Neural cell (in vitro differentiated cells): ENCODE measurements around the gene EVPLL. TPM values are rescaled to one million over a fixed set of nuclear protein-coding genes. Genes with fewer than 3 reads are reported as not detected.
"Not testable (repeated sequence)": the region's sequence is repeated elsewhere in the genome, so short reads cannot be mapped to it uniquely, and the experiment has no call there.

Experiments used
- H2AFZ ChIP-seq: fragments of 200-600, 300-800 bp; sonication (generic), shearing (Covaris generic); 2 replicates; pipeline ENCODE4 v1.6.0; 2014; ENCODE audit warnings: low read depth, mild to moderate bottlenecking, antibody characterized with exemption, low read length, moderate library complexity
- H3F3A ChIP-seq: fragments of 200-600 bp; shearing (Covaris generic); 2 replicates; pipeline ENCODE4 v1.6.1; 2016; ENCODE audit warnings: mild to moderate bottlenecking, moderate library complexity, mixed read lengths, antibody characterized with exemption, low read length; ENCODE audit not compliant: insufficient read depth, poor library complexity, severe bottlenecking
- H3K27ac ChIP-seq: fragments of 200-600, 300-800 bp; sonication (generic), shearing (Covaris generic); 2 replicates; pipeline ENCODE4 v1.5.1; 2014; ENCODE audit warnings: mild to moderate bottlenecking, low read length, moderate library complexity
- H3K27me3 ChIP-seq: fragments of 300-800, 200-600 bp; sonication (generic), shearing (Covaris generic); 2 replicates; pipeline ENCODE4 v1.6.0; 2014; ENCODE audit warnings: mild to moderate bottlenecking, low read depth, low read length, moderate library complexity; ENCODE audit not compliant: insufficient read depth
- H3K36me3 ChIP-seq: fragments of 300-800, 200-600 bp; sonication (generic), shearing (Covaris generic); 2 replicates; pipeline ENCODE4 v1.5.1; 2014; ENCODE audit warnings: mild to moderate bottlenecking, antibody characterized with exemption, low read length, moderate library complexity; ENCODE audit not compliant: insufficient read depth
- H3K4me2 ChIP-seq: fragments of 300-800, 200-600 bp; sonication (generic), shearing (Covaris generic); 2 replicates; pipeline ENCODE4 v1.6.0; 2014; ENCODE audit warnings: mild to moderate bottlenecking, low read length
- H3K4me3 ChIP-seq: fragments of 300-800, 200-600 bp; sonication (generic), shearing (Covaris generic); 2 replicates; pipeline ENCODE4 v1.5.1; 2014; ENCODE audit warnings: mild to moderate bottlenecking, low read length, moderate library complexity
- H3K79me2 ChIP-seq: fragments of 200-600 bp; shearing (Covaris generic); replicated peaks from 2 replicates; pipeline ENCODE4 v1.6.0; 2014; ENCODE audit warnings: mild to moderate bottlenecking, low read length, moderate library complexity; ENCODE audit not compliant: insufficient read depth
- H3K9ac ChIP-seq: fragments of 300-800, 200-600 bp; sonication (generic), shearing (Covaris generic); 2 replicates; pipeline ENCODE4 v1.6.1; 2016; ENCODE audit warnings: mild to moderate bottlenecking, low read length, mixed read lengths
- H3K9me2 ChIP-seq: fragments of 200-600 bp; shearing (Covaris generic); 2 replicates; pipeline ENCODE4 v1.6.1; 2016; ENCODE audit warnings: mild to moderate bottlenecking, low read length, mixed read lengths; ENCODE audit not compliant: insufficient read depth
- H3K9me3 ChIP-seq: fragments of 200-600, 300-800 bp; sonication (generic), shearing (Covaris generic); 2 replicates; pipeline ENCODE4 v1.6.1; 2016; ENCODE audit warnings: mild to moderate bottlenecking, mixed run types, low read length, moderate library complexity, mixed read lengths
- H4K20me1 ChIP-seq: fragments of 200-600 bp; shearing (Covaris generic); 2 replicates; pipeline ENCODE4 v1.6.1; 2016; ENCODE audit warnings: mild to moderate bottlenecking, mixed run types; ENCODE audit not compliant: insufficient read depth
- EP300 ChIP-seq: fragments of 450-650 bp; conservative IDR thresholded peaks from 2 replicates; pipeline ENCODE4 v1.6.1; 2014; ENCODE audit warnings: antibody characterized with exemption, mild to moderate bottlenecking, moderate library complexity; ENCODE audit not compliant: poor library complexity, severe bottlenecking
- EZH2 ChIP-seq: fragments of 200-600, 300-800 bp; shearing (Covaris generic), sonication (generic); IDR thresholded peaks from 2 replicates; pipeline ENCODE4 v1.6.1; 2014; ENCODE audit warnings: antibody characterized with exemption, low read length, borderline replicate concordance, mild to moderate bottlenecking; ENCODE audit not compliant: insufficient read depth, poor library complexity, severe bottlenecking
- MXI1 ChIP-seq: fragments of 450-650 bp; conservative IDR thresholded peaks from 2 replicates; pipeline ENCODE4 v1.6.1; 2014; ENCODE audit warnings: antibody characterized with exemption, mild to moderate bottlenecking; ENCODE audit not compliant: poor library complexity, severe bottlenecking
- POLR2AphosphoS5 ChIP-seq: IDR thresholded peaks from 2 replicates; pipeline ENCODE4 v1.6.1; 2012
- RAD21 ChIP-seq: fragments of 450-650 bp; conservative IDR thresholded peaks from 2 replicates; pipeline ENCODE4 v1.6.1; 2014; ENCODE audit warnings: antibody characterized with exemption, mild to moderate bottlenecking, moderate library complexity
- SMC3 ChIP-seq: fragments of 450-650 bp; conservative IDR thresholded peaks from 2 replicates; pipeline ENCODE4 v1.6.1; 2014; ENCODE audit warnings: antibody characterized with exemption, mild to moderate bottlenecking, moderate library complexity; ENCODE audit not compliant: poor library complexity
- TAF1 ChIP-seq: IDR thresholded peaks from 2 replicates; pipeline ENCODE4 v1.6.1; 2012; ENCODE audit warnings: low read depth
- polyA plus RNA-seq: library from polyadenylated mRNA; depleted of rRNA; stranded (reverse); fragments of >200 nt; gene quantifications from 2 replicates; pipeline ENCODE4 v1.2.3, GENCODE V29; 2014
- TF ChIP-seq, protein P1 (sequence below): IDR thresholded peaks from 2 replicates; pipeline ENCODE4 v1.6.1; 2012; ENCODE audit warnings: borderline replicate concordance
- TF ChIP-seq, protein P2 (sequence below): fragments of 450-650 bp; IDR thresholded peaks from 2 replicates; pipeline ENCODE4 v1.5.1; 2014; ENCODE audit warnings: antibody characterized with exemption, mild to moderate bottlenecking, moderate library complexity; ENCODE audit not compliant: poor library complexity, severe bottlenecking

The EVPLL gene
- polyA plus RNA-seq, 1 donor from 2014 or later, result not detected

DNA sequence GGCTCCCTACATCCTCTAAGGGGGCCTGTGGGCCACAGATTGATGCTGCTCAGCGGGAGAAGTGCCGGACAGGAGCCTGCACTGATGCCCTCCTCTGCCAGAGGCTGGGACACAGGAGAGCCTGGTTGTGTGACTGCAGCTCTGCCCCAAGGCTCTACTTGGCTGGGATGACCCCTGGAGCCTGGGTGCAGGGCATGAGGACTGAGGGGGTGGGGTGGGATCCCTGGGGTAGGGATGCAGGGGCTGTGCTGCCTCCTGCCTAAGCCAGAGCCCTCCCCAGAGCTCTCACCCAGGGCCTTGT is 577 bp downstream of the EVPLL start:
- no peaks in the 10 kb centered on the region for H3K79me2 ChIP-seq
- H3K4me2 ChIP-seq, result no peak overlapping the region
- H3K9me3 ChIP-seq, result no peaks in the 10 kb centered on the region
- no peak for TF ChIP-seq TAF1
- TF ChIP-seq, protein P1, sequence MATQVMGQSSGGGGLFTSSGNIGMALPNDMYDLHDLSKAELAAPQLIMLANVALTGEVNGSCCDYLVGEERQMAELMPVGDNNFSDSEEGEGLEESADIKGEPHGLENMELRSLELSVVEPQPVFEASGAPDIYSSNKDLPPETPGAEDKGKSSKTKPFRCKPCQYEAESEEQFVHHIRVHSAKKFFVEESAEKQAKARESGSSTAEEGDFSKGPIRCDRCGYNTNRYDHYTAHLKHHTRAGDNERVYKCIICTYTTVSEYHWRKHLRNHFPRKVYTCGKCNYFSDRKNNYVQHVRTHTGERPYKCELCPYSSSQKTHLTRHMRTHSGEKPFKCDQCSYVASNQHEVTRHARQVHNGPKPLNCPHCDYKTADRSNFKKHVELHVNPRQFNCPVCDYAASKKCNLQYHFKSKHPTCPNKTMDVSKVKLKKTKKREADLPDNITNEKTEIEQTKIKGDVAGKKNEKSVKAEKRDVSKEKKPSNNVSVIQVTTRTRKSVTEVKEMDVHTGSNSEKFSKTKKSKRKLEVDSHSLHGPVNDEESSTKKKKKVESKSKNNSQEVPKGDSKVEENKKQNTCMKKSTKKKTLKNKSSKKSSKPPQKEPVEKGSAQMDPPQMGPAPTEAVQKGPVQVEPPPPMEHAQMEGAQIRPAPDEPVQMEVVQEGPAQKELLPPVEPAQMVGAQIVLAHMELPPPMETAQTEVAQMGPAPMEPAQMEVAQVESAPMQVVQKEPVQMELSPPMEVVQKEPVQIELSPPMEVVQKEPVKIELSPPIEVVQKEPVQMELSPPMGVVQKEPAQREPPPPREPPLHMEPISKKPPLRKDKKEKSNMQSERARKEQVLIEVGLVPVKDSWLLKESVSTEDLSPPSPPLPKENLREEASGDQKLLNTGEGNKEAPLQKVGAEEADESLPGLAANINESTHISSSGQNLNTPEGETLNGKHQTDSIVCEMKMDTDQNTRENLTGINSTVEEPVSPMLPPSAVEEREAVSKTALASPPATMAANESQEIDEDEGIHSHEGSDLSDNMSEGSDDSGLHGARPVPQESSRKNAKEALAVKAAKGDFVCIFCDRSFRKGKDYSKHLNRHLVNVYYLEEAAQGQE, result no peak
- no peak for TF ChIP-seq MXI1
- no peak for TF ChIP-seq EP300
- no peak for TF ChIP-seq EZH2
- TF ChIP-seq SMC3, result no peak
- TF ChIP-seq, protein P2, sequence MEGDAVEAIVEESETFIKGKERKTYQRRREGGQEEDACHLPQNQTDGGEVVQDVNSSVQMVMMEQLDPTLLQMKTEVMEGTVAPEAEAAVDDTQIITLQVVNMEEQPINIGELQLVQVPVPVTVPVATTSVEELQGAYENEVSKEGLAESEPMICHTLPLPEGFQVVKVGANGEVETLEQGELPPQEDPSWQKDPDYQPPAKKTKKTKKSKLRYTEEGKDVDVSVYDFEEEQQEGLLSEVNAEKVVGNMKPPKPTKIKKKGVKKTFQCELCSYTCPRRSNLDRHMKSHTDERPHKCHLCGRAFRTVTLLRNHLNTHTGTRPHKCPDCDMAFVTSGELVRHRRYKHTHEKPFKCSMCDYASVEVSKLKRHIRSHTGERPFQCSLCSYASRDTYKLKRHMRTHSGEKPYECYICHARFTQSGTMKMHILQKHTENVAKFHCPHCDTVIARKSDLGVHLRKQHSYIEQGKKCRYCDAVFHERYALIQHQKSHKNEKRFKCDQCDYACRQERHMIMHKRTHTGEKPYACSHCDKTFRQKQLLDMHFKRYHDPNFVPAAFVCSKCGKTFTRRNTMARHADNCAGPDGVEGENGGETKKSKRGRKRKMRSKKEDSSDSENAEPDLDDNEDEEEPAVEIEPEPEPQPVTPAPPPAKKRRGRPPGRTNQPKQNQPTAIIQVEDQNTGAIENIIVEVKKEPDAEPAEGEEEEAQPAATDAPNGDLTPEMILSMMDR, result no peak
- no peaks in the 10 kb centered on the region for H3K36me3 ChIP-seq
- no peak overlapping the region for H2AFZ ChIP-seq
- no peak overlapping the region for H3K9ac ChIP-seq
- no peaks in the 10 kb centered on the region for H3K27me3 ChIP-seq
- no peak overlapping the region for H3K4me3 ChIP-seq
- no peaks in the 10 kb centered on the region for H3K9me2 ChIP-seq
- H3F3A ChIP-seq, result no peaks in the 10 kb centered on the region
- no peaks in the 10 kb centered on the region for H4K20me1 ChIP-seq
- H3K27ac ChIP-seq, result no peak overlapping the region

DNA sequence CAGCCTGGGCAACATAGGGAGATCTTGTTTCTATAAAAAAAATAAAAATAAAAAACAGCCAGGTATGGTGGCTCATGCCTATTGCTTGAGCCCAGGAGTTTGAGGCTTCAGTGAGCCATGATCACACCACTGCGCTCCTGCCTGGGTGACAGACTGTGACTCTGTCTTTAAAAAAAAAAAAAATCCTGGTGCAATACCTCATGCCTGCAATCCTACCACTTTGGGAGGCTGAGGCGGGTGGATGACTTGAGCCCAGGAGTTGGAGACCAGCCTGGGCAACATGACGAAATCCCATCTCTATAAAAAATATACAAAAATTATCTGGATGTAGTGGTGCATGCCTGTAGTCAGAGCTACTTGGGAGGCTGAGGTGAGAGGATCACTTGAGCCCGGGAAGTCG is 1.0 kb downstream of the EVPLL start:
- H3K36me3 ChIP-seq, H3K9me2 ChIP-seq: not testable (repeated sequence)

DNA sequence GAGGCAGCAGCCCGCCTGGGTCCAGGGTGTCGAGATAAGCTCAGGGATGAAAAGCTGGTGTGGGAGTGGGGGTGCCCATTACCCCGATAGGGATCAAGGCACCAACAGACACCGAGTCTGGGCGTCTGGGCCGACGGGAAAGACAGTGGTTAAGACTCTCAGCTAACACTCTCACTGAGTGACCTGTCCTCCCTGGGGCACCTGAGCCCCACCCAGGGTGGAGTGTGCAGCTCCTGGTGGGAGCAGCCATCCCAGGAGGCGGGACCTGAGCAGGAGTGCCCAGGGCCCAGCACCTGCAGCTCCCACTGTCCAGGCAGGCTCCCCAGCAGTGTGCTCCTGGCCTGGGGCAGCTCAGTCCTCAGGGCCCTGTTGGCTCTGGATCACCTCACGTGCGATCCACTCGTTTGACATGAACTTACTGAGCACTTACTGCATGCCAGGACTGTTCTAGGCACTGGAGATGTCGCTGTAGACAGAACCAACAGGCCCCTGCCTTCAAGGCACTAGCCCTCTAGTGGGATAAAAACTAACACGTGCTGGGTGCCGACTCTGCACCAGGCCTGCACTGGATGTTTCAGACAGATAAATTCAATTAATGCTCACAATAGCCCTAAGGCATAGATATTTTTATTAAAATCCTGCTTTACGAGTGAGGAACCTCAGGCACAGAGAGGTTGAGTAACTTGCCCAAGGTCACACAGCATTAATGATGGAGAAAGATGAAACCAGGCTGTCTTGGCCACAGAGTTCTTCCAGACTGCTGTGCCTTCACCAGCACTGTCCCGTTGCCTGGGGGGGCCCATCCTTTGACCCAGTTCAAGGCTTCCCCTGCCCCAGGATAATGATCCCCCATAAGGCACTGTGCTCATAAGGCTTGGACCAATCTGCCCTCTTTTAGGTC is 1.9 kb downstream of the EVPLL start:
- no peaks in the 10 kb centered on the region for H3K36me3 ChIP-seq
- no peaks in the 10 kb centered on the region for H3K9me3 ChIP-seq
- no peak overlapping the region for H3K9ac ChIP-seq
- no peak overlapping the region for H3K4me2 ChIP-seq
- H4K20me1 ChIP-seq, result no peaks in the 10 kb centered on the region
- H3K4me3 ChIP-seq, result no peak overlapping the region
- no peak for TF ChIP-seq SMC3
- no peak for TF ChIP-seq POLR2AphosphoS5
- TF ChIP-seq, protein P1, result no peak
- TF ChIP-seq, protein P2, result no peak
- TF ChIP-seq EZH2, result no peak
- TF ChIP-seq MXI1, result no peak
- TF ChIP-seq TAF1, result no peak
- TF ChIP-seq EP300, result no peak
- no peak for TF ChIP-seq RAD21
- H2AFZ ChIP-seq, result no peak overlapping the region
- no peaks in the 10 kb centered on the region for H3F3A ChIP-seq
- H3K9me2 ChIP-seq, result no peaks in the 10 kb centered on the region
- no peaks in the 10 kb centered on the region for H3K79me2 ChIP-seq
- H3K27ac ChIP-seq, result no peak overlapping the region
- H3K27me3 ChIP-seq, result no peaks in the 10 kb centered on the region

More for the DNA sequence above, 1.0 kb downstream of the EVPLL start:
- H3K4me2 ChIP-seq, H3K9me3 ChIP-seq, H4K20me1 ChIP-seq, H3K27me3 ChIP-seq, H3K27ac ChIP-seq, H3K79me2 ChIP-seq, H3K4me3 ChIP-seq, H3K9ac ChIP-seq, H2AFZ ChIP-seq, H3F3A ChIP-seq: not testable (repeated sequence)
